ENCODE results near the gene FAM193A.
"Not testable (repeated sequence)": the region's sequence is repeated elsewhere in the genome, so short reads cannot be mapped to it uniquely, and the experiment has no call there.

Gene FAM193A

GRCh38 chr4:2516635-2517034 is 19.8 kb upstream of the FAM193A start:
- no peak overlapping the region for H3K4me3 ChIP-seq (ENCODE audit: control insufficient read depth, low read depth, low read length)
- no peak for TF ChIP-seq CTCF (conservative IDR thresholded peaks at IDR 0.05; ENCODE audit: control insufficient read depth, insufficient read depth, low read depth, low read length)
- no peak for DNase-seq (ENCODE audit: low read depth)

GRCh38 chr4:2526559-2526958 is 9.9 kb upstream of the FAM193A start:
- no peak overlapping the region for H3K4me3 ChIP-seq (ENCODE audit: control insufficient read depth, low read depth, low read length)
- TF ChIP-seq CTCF (conservative IDR thresholded peaks at IDR 0.05; ENCODE audit: control insufficient read depth, insufficient read depth, low read depth, low read length) = no peak
- no peak for DNase-seq (ENCODE audit: low read depth)

DNA sequence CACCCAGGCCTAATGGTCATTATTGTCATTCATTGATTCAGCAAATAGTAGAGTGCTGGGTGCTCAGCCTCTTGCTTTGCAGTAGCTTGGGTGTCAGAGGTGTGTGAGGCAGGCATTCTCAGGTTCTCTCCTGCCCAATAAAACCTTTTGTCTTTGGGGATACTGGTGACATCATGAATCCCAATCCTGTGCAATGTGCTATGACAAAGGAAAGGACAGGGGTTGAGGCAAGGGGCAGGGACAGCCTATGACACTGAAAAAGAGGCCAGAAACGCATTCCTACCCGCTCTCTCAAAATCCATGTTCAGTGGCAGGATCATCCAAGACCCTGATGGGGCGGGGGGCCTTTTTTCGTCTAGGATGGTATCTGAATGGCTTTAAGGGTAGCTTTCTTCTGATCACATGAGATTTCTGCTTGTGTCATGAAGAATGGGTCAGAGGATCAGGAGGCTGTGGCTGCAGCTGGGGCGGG is 1.5 kb upstream of the FAM193A start:
- peak overlapping the region; percentile 70 for H3K4me3 ChIP-seq (ENCODE audit: control insufficient read depth, low read depth, low read length)
- no peak for TF ChIP-seq CTCF (conservative IDR thresholded peaks at IDR 0.05; ENCODE audit: control insufficient read depth, insufficient read depth, low read depth, low read length)
- no peak for DNase-seq (ENCODE audit: low read depth)

DNA sequence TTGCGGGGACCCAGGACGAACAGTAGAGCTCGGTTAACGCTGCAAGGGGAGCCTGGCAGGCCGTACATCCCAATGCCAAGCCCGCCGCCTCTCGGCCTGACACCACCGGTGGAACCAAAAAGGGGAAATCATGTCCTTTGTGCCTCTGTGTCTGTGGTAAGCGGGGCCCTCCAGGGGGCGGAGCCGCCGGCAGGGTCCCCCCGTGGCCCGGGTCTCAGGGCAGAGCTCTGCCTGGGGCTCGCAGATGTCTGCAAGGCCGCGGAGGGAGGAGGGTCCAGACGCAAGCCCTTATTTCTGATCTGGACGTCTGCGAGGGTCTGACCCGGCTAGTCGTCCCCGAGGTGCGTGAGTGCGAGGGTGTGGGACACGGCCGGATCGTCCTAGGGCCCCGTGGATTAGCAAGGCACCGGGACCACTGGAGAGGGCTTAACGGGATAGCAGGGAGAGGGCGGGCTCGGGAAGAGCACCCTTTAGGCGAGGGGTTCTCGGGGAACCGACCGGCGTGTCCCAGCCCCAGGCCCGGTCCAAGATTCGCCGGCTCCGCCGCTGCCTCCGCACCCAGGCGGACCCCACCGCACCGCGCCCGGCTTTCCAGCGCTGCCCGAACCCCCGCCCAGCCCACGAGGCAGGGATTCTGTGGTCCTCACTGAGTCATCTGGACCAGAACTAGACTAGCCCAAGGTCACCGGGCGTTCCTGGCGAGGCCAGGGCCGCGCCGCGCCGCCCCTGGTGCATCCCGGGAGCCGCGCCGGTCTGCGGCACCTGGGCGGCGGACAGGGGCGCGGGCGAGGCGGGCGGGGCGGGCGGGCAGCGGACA is 863 bp upstream of the FAM193A start:
- peak; percentile 4 for TF ChIP-seq CTCF (conservative IDR thresholded peaks at IDR 0.05; ENCODE audit: control insufficient read depth, insufficient read depth, low read depth, low read length)
- peak overlapping the region; percentile 70 for H3K4me3 ChIP-seq (ENCODE audit: control insufficient read depth, low read depth, low read length)
- peak; percentile 26 for DNase-seq (ENCODE audit: low read depth)

GRCh38 chr4:2537011-2537830 is 774 bp downstream of the FAM193A start:
- TF ChIP-seq CTCF (conservative IDR thresholded peaks at IDR 0.05; ENCODE audit: control insufficient read depth, insufficient read depth, low read depth, low read length) = no peak
- H3K4me3 ChIP-seq (ENCODE audit: control insufficient read depth, low read depth, low read length) = peak overlapping the region; percentile 80
- DNase-seq (ENCODE audit: low read depth) = peak; percentile 20

GRCh38 chr4:2543580-2544191 is 7.2 kb downstream of the FAM193A start:
- not testable (repeated sequence) for DNase-seq (ENCODE audit: low read depth); H3K4me3 ChIP-seq (ENCODE audit: control insufficient read depth, low read depth, low read length)

All from fibroblast of mammary gland (primary cell).